Measurements from ENCODE around the gene HSD3B1.
"Not testable (repeated sequence)": the region's sequence is repeated elsewhere in the genome, so short reads cannot be mapped to it uniquely, and the experiment has no call there.

HSD3B1 gene

DNA sequence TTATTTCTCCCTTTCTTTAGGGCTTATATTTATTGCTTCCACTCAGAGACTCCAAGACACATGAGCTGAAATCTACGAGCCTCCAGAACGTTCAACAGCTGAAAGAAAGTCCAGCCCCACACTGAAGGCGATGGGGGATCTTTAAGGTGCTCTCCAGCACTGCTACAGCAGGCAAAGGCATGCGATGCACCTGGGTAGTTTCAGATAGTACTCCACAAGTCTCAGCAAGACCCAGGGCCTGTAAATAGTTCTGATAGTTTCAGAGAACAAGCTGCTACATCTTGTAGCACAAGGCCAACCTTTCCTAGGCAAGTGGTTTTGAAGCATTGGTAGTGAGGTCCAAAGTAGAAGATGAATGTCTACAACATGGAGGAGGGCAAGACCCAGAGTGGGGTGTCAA, 2.2 kb upstream of the HSD3B1 start:
- Histone ChIP-seq H3K9ac (ENCODE audit: low read depth, low read length) (no peak overlapping the region), H3K4me1 (ENCODE audit: insufficient read depth, low read length) (no peaks in the 10 kb centered on the region), H3K4me3 (ENCODE audit: low read length) (no peak overlapping the region), H3K9me3 (ENCODE audit: insufficient read depth, low read depth, low read length) (no peaks in the 10 kb centered on the region), H3K27me3 (ENCODE audit: insufficient read depth, low read length) (no peaks in the 10 kb centered on the region), H3K27ac (ENCODE audit: low read length) (no peak overlapping the region), H3K36me3 (ENCODE audit: insufficient read depth, low read depth, low read length) (no peaks in the 10 kb centered on the region)

GRCh38 chr1:119510046-119510445, 3.0 kb downstream of the HSD3B1 start:
- Histone ChIP-seq H3K4me3 (ENCODE audit: low read length) (no peak overlapping the region), H3K4me1 (ENCODE audit: insufficient read depth, low read length) (no peaks in the 10 kb centered on the region), H3K36me3 (ENCODE audit: insufficient read depth, low read depth, low read length) (no peaks in the 10 kb centered on the region), H3K27ac (ENCODE audit: low read length) (no peak overlapping the region), H3K9me3 (ENCODE audit: insufficient read depth, low read depth, low read length) (no peaks in the 10 kb centered on the region), H3K9ac (ENCODE audit: low read depth, low read length) (no peak overlapping the region), H3K27me3 (ENCODE audit: insufficient read depth, low read length) (no peaks in the 10 kb centered on the region)

GRCh38 chr1:119515221-119515620, 8.2 kb downstream of the HSD3B1 start:
- no peaks in the 10 kb centered on the region for H3K27me3 ChIP-seq (ENCODE audit: insufficient read depth, low read length)
- H3K4me3 ChIP-seq (ENCODE audit: low read length): no peak overlapping the region
- no peak overlapping the region for H3K9ac ChIP-seq (ENCODE audit: low read depth, low read length)
- no peaks in the 10 kb centered on the region for H3K36me3 ChIP-seq (ENCODE audit: insufficient read depth, low read depth, low read length)
- no peaks in the 10 kb centered on the region for H3K9me3 ChIP-seq (ENCODE audit: insufficient read depth, low read depth, low read length)
- no peak overlapping the region for H3K27ac ChIP-seq (ENCODE audit: low read length)
- H3K4me1 ChIP-seq (ENCODE audit: insufficient read depth, low read length): no peaks in the 10 kb centered on the region

DNA sequence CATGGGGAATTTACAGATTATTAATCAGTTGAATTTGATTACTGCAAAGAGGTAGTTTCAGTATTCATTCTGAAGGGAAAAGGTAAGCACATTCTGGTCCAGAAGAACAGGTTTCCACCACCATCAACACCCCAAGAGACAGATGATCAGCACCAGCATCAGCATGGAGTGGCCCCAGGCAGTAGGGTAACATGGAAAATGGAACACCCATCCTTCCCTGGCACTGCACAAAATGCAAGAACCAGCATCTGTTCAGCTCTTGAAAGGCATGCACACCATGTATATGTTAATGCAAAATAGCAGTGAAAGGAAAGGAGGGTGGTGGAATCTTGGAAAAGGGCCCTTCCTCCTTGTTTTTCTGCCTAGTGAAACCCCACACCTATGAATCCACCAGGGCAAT, 9.2 kb downstream of the HSD3B1 start:
- Histone ChIP-seq H3K9ac (ENCODE audit: low read depth, low read length) (no peak overlapping the region), H3K36me3 (ENCODE audit: insufficient read depth, low read depth, low read length) (no peaks in the 10 kb centered on the region), H3K27ac (ENCODE audit: low read length) (no peak overlapping the region)

DNA sequence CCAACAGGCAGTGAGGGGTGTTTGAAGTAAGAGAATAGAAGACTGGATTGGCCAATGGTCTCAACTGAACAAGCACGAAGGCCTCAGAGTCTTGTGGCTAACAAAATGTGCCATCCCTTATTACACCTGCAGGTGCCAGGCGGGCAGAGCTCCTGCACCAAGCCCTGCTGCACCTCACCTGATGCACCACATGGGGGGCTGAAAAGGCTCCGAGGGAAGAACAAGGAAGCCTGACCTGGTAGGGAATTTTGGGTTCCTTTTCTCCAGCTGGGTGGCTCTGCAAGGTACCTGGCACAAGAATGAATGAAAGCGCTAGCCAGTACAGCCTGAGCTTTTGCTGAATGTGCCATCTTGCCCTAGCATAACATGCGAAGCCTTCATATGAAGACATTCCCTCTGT, 9.7 kb downstream of the HSD3B1 start:
- Histone ChIP-seq H3K27me3 (ENCODE audit: insufficient read depth, low read length) (no peaks in the 10 kb centered on the region), H3K4me3 (ENCODE audit: low read length) (no peak overlapping the region), H3K27ac (ENCODE audit: low read length) (no peak overlapping the region), H3K36me3 (ENCODE audit: insufficient read depth, low read depth, low read length) (no peaks in the 10 kb centered on the region), H3K9me3 (ENCODE audit: insufficient read depth, low read depth, low read length) (no peaks in the 10 kb centered on the region), H3K9ac (ENCODE audit: low read depth, low read length) (no peak overlapping the region), H3K4me1 (ENCODE audit: insufficient read depth, low read length) (no peaks in the 10 kb centered on the region)

More for the DNA sequence above, 9.2 kb downstream of the HSD3B1 start:
- Histone ChIP-seq H3K4me1 (ENCODE audit: insufficient read depth, low read length) (no peaks in the 10 kb centered on the region), H3K4me3 (ENCODE audit: low read length) (no peak overlapping the region), H3K9me3 (ENCODE audit: insufficient read depth, low read depth, low read length) (no peaks in the 10 kb centered on the region), H3K27me3 (ENCODE audit: insufficient read depth, low read length) (no peaks in the 10 kb centered on the region)

DNA sequence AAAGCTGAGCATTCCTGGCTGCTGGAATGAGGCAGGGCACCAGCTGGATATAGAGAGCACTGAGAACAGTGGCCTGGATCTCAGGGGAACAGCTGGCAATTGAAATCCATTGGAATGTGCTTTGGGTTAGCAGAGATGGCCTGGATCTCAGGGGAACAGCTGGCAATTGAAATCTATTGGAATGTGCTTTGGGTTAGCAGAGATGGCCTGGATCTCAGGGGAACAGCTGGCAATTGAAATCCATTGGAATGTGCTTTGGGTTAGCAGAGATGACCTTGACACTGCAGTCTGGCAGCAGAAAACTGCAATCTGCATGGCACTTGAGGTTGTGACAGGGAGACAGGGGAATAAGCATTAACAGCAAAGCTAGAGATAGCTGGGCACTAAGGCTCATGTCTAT, 10.7 kb downstream of the HSD3B1 start:
- not testable (repeated sequence) for H3K4me1 ChIP-seq (ENCODE audit: insufficient read depth, low read length); H3K9me3 ChIP-seq (ENCODE audit: insufficient read depth, low read depth, low read length); H3K27ac ChIP-seq (ENCODE audit: low read length); H3K36me3 ChIP-seq (ENCODE audit: insufficient read depth, low read depth, low read length); H3K9ac ChIP-seq (ENCODE audit: low read depth, low read length); H3K4me3 ChIP-seq (ENCODE audit: low read length); H3K27me3 ChIP-seq (ENCODE audit: insufficient read depth, low read length)

DNA sequence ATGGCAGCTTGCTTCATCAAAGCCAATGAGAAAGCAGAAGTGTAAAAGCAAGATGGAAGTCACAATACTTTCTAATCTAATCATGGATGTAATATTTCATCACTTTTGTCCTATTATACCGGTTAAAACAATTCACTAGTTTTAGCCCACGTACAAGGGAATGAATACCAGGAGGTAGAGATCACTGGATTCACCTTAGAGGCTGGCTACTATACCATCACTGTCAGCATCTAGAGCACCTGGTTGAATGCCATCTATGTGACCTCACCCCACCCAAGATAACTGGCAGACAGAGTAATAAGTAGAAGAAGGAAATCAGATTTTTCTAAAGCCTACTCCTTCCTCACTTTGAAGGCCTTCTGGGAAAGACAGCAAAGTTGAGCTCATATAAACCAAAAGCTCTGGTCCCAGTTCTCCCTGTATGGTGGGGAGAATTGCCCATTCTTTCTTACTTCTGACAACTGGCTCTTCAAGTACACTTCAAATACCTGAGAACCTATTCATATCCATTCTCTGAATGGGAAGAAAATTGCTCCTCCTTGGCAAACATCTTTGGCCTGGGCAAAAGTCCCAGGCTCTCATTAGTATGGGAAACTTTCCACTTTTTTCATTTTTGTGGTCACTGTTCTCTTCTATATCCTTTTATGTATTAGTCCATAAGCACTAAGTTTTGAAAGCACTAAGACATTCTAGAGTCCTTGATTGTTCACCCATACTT, 24.8 kb downstream of the HSD3B1 start:
- Histone ChIP-seq H3K4me1 (ENCODE audit: insufficient read depth, low read length) (no peaks in the 10 kb centered on the region), H3K9me3 (ENCODE audit: insufficient read depth, low read depth, low read length) (no peaks in the 10 kb centered on the region), H3K9ac (ENCODE audit: low read depth, low read length) (no peak overlapping the region), H3K27ac (ENCODE audit: low read length) (no peak overlapping the region), H3K4me3 (ENCODE audit: low read length) (no peak overlapping the region), H3K36me3 (ENCODE audit: insufficient read depth, low read depth, low read length) (no peaks in the 10 kb centered on the region), H3K27me3 (ENCODE audit: insufficient read depth, low read length) (no peaks in the 10 kb centered on the region)

DNA sequence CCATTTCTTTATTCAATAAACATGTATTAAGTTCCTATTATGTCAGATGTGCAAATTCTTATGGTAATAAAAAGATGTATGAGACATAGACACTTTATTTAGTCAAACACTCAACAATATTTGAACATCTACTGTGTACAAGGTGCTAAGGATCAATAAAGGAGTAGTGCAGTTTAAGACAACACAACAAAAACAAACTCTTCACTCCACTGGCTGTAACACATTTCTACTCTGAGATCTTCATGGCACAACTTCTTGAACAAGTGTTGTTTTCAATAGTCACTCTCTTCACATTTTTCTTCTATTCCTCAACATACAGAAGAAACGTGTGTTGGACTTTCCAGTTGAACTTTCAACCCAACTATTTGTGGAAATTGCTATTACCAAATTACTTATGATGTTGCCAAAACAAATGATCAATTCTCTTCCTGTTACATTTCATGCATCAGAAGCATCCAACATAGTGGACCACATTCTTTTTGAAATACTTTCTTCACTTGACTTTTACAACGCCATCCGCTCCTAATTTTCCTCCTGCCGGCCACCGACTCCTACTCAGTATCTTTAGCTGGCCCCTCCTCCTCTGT, 25.4 kb downstream of the HSD3B1 start:
- no peaks in the 10 kb centered on the region for H3K36me3 ChIP-seq (ENCODE audit: insufficient read depth, low read depth, low read length)
- no peaks in the 10 kb centered on the region for H3K9me3 ChIP-seq (ENCODE audit: insufficient read depth, low read depth, low read length)
- no peak overlapping the region for H3K27ac ChIP-seq (ENCODE audit: low read length)
- no peaks in the 10 kb centered on the region for H3K4me1 ChIP-seq (ENCODE audit: insufficient read depth, low read length)
- no peaks in the 10 kb centered on the region for H3K27me3 ChIP-seq (ENCODE audit: insufficient read depth, low read length)
- no peak overlapping the region for H3K4me3 ChIP-seq (ENCODE audit: low read length)
- H3K9ac ChIP-seq (ENCODE audit: low read depth, low read length): no peak overlapping the region

DNA sequence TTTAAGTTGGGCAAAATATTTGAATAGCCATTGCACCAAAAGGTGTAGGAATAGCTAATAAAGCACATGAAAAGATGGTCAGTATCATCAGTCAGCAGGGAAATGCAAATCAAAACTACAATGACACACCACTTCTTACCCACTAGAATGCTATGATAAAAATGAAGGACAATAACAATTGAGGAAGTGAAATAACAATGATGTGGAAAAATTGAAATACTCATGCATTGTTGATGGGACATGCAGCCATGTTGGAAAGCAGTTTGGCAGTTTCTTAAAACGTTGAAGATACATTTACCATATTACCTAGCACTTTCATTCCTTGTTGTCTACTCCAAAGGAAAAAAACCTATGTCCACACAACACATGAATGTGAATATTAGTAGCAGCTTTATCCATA, 28.4 kb downstream of the HSD3B1 start:
- no peaks in the 10 kb centered on the region for H3K4me1 ChIP-seq (ENCODE audit: insufficient read depth, low read length)
- no peaks in the 10 kb centered on the region for H3K9me3 ChIP-seq (ENCODE audit: insufficient read depth, low read depth, low read length)
- H3K27ac ChIP-seq (ENCODE audit: low read length): no peak overlapping the region
- no peak overlapping the region for H3K9ac ChIP-seq (ENCODE audit: low read depth, low read length)
- no peaks in the 10 kb centered on the region for H3K27me3 ChIP-seq (ENCODE audit: insufficient read depth, low read length)
- H3K36me3 ChIP-seq (ENCODE audit: insufficient read depth, low read depth, low read length): no peaks in the 10 kb centered on the region
- no peak overlapping the region for H3K4me3 ChIP-seq (ENCODE audit: low read length)

DNA sequence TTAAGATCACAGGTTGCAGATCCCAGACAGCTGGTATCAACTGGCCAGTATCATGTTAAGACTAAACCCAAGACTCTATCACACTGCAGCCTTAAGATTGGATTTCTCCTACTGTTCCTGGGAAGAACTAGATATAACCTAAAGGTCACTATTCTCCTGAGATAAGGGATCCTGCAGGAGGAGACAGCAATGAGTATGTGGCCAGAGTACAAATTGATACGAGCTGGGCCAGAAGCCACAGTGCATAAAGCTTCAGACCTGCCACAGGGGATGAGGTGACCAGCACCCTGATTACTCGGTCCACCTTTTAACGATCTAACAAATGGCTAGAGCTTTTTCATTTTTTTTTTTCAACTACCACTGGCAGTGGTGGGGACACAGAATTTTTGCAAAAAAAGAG, 31.0 kb downstream of the HSD3B1 start:
- no peak overlapping the region for H3K27ac ChIP-seq (ENCODE audit: low read length)
- no peak overlapping the region for H3K9ac ChIP-seq (ENCODE audit: low read depth, low read length)
- H3K9me3 ChIP-seq (ENCODE audit: insufficient read depth, low read depth, low read length): no peaks in the 10 kb centered on the region
- H3K27me3 ChIP-seq (ENCODE audit: insufficient read depth, low read length): no peaks in the 10 kb centered on the region
- H3K36me3 ChIP-seq (ENCODE audit: insufficient read depth, low read depth, low read length): no peaks in the 10 kb centered on the region
- H3K4me1 ChIP-seq (ENCODE audit: insufficient read depth, low read length): no peaks in the 10 kb centered on the region
- no peak overlapping the region for H3K4me3 ChIP-seq (ENCODE audit: low read length)

DNA sequence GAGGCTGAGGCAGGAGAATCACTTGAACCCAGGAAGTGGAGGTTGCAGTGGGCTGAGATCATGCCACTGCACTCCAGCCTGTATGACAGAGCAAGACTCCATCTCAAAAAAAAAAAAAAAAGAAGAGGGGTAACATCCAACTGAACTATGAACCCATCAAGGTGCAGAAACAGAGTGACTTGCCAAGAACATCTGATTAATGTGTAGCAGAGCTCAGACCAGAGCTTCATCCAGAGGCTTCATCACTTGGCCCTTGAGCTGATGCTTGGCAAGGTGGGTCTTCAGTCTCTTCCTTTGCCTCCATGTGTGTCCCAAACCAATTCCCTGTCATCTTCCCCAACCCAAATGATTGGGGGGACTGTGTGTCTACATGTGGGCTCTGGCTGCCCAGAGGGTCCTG, 32.6 kb downstream of the HSD3B1 start:
- Histone ChIP-seq H3K27ac (ENCODE audit: low read length) (no peak overlapping the region), H3K27me3 (ENCODE audit: insufficient read depth, low read length) (no peaks in the 10 kb centered on the region), H3K4me1 (ENCODE audit: insufficient read depth, low read length) (no peaks in the 10 kb centered on the region), H3K9ac (ENCODE audit: low read depth, low read length) (no peak overlapping the region), H3K36me3 (ENCODE audit: insufficient read depth, low read depth, low read length) (no peaks in the 10 kb centered on the region), H3K9me3 (ENCODE audit: insufficient read depth, low read depth, low read length) (no peaks in the 10 kb centered on the region), H3K4me3 (ENCODE audit: low read length) (no peak overlapping the region)

- Histone ChIP-seq H3K9me3 (ENCODE audit: insufficient read depth, low read depth, low read length) (no peaks in the 10 kb centered on the region), H3K36me3 (ENCODE audit: insufficient read depth, low read depth, low read length) (no peaks in the 10 kb centered on the region), H3K27me3 (ENCODE audit: insufficient read depth, low read length) (no peaks in the 10 kb centered on the region), H3K27ac (ENCODE audit: low read length) (no peak overlapping the region), H3K4me1 (ENCODE audit: insufficient read depth, low read length) (no peaks in the 10 kb centered on the region), H3K4me3 (ENCODE audit: low read length) (no peak overlapping the region), H3K9ac (ENCODE audit: low read depth, low read length) (no peak overlapping the region)
Measured at GRCh38 chr1:119541389-119541788, 34.4 kb downstream of the HSD3B1 start.

Measured in iPS-20b (cell line).